OCI-LY7 (cell line): Measurements from ENCODE around the gene RAMP1.

ENCODE experiments used
- EZH2phosphoT487 ChIP-seq: fragments of 200-600 bp; sonication (generic); IDR thresholded peaks from 2 replicates; pipeline ENCODE4 v1.6.1; 2018; ENCODE audit warnings: low read depth, borderline replicate concordance, mild to moderate bottlenecking, mixed run types, antibody characterized with exemption, low read length, moderate library complexity, mixed read lengths
- TF ChIP-seq, protein P1 (sequence below): fragments of 200-600 bp; sonication (generic); conservative IDR thresholded peaks from 2 replicates; pipeline ENCODE4 v1.5.1; 2014; ENCODE audit warnings: mild to moderate bottlenecking, antibody characterized with exemption, low read length, moderate library complexity, mixed read lengths

DNA sequence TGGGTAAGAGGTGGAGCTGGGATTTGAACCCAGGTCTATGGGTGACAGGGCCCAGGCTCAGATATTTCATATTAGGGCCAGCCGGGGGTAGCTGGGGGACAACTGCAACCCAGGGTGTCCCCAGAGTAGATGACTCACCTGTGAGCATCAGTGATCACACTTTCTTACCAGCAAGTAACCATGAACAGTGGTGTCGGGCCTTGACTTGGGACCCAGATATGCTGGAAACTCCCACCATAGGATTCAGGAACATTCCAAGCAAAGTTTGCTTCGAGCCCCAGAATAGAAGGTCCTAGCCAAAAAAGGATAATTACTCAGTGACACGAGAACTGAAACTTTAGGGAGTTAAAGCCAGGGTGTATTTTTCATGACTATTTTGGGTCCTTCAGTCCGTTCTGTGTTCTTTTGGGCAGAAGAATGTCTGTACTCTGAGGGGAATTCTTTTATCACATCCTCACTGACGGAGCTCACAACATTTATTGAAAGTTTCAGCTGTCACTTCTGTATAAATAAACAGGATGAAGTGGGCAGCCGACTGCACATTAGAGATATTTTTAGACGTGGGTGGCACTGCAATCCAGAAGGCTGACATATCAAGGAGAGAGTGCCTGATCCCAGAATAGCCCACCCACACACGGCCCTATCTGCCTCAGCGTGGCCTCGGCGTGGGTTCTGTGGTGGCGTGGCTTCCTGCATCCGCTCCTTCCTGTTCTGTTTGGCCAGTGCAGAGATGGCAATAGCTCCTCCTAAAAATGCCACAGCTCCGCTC is 45.6 kb downstream of the RAMP1 start:
- TF ChIP-seq, protein P1, sequence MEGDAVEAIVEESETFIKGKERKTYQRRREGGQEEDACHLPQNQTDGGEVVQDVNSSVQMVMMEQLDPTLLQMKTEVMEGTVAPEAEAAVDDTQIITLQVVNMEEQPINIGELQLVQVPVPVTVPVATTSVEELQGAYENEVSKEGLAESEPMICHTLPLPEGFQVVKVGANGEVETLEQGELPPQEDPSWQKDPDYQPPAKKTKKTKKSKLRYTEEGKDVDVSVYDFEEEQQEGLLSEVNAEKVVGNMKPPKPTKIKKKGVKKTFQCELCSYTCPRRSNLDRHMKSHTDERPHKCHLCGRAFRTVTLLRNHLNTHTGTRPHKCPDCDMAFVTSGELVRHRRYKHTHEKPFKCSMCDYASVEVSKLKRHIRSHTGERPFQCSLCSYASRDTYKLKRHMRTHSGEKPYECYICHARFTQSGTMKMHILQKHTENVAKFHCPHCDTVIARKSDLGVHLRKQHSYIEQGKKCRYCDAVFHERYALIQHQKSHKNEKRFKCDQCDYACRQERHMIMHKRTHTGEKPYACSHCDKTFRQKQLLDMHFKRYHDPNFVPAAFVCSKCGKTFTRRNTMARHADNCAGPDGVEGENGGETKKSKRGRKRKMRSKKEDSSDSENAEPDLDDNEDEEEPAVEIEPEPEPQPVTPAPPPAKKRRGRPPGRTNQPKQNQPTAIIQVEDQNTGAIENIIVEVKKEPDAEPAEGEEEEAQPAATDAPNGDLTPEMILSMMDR = no peak
- no peak for TF ChIP-seq EZH2phosphoT487
